ENCODE data around the gene ALK. TPM values are rescaled to one million over a fixed set of nuclear protein-coding genes. Genes with fewer than 3 reads are reported as not detected.

The ALK gene
- total and polyA plus RNA-seq, 10 of the 15 experiments (the other 5 are each of a cell fraction or from before 2014, with no cell fraction given) = 0.11 TPM; not detected in 9

- no peak for TF ChIP-seq E2F4 (IDR thresholded peaks at IDR 0.05; ENCODE audit: low read depth, low read length)
- TF ChIP-seq KAT2A (conservative IDR thresholded peaks at IDR 0.05; ENCODE audit: control insufficient read depth, low read depth, low read length) = no peak
- TF ChIP-seq E4F1 (IDR thresholded peaks at IDR 0.05; ENCODE audit: borderline replicate concordance, partially characterized antibody) = no peak
- TF ChIP-seq ZNF384 (IDR thresholded peaks at IDR 0.05; ENCODE audit: borderline replicate concordance, low read depth, low read length) = no peak
Observed at GRCh38 chr2:29433920-29434319, 487.5 kb downstream of the ALK start (continued).

- Histone ChIP-seq H3K36me3 (ENCODE audit: control insufficient read depth in 2 of 2, insufficient read depth in 2 of 2, low read length in 1 of 2) (no peaks in the 10 kb centered on the region), H3K9ac (ENCODE audit: control insufficient read depth, insufficient read depth, low read length) (no peak overlapping the region), H3K27me3 (replicated peaks in 1 of 2; ENCODE audit: control insufficient read depth in 2 of 2, insufficient read depth in 2 of 2, low read length in 1 of 2) (no peaks in the 10 kb centered on the region), H3K4me3 (no peak overlapping the region), H2AFZ (ENCODE audit: control insufficient read depth, low read depth, low read length) (no peak overlapping the region), H3K27ac (ENCODE audit: control insufficient read depth, insufficient read depth) (no peak overlapping the region), H3K9me3 (replicated peaks; ENCODE audit: control insufficient read depth, insufficient read depth, low read length) (no peaks in the 10 kb centered on the region), H3K4me1 (ENCODE audit: control insufficient read depth, insufficient read depth, low read length) (no peaks in the 10 kb centered on the region), H3K4me2 (ENCODE audit: control insufficient read depth, insufficient read depth) (no peak overlapping the region), H3K79me2 (ENCODE audit: control insufficient read depth, insufficient read depth, low read length) (no peaks in the 10 kb centered on the region), H4K20me1 (ENCODE audit: control insufficient read depth, insufficient read depth) (no peaks in the 10 kb centered on the region)
- BruUV-seq (replicated peaks) = no TSS peak
- ChIA-PET RAD21 (ENCODE audit: unreplicated experiment) (no interaction called here), SMC1A (ENCODE audit: uncharacterized antibody, unreplicated experiment) (interaction anchor here (0.7 kb wide), 1 partner anchor 595 kb away, joined by 3 read pairs; no protein-coding TSS in a partner anchor), CTCF (no interaction called here), POLR2A (no interaction called here)
- FAIRE-seq (no peak), DNase-seq (ENCODE audit: low read depth, low spot score) (no peak), ATAC-seq (no peak)
- WGBS (ENCODE audit: insufficient coverage, insufficient replicate concordance, low lambda C conversion rate, missing lambda C conversion rate) = 0% methylated on average over 2 of the region's 2 CpGs
- in situ Hi-C loops (cut with MboI) = no loop called here
- intact Hi-C loops (cut with micrococcal nuclease; ENCODE audit: unreplicated experiment) = no loop called here
- TF ChIP-seq KAT2A (conservative IDR thresholded peaks at IDR 0.05; ENCODE audit: control insufficient read depth, low read depth, low read length) (no peak), ZNF384 (IDR thresholded peaks at IDR 0.05; ENCODE audit: borderline replicate concordance, low read depth, low read length) (no peak), STAT1 (conservative IDR thresholded peaks at IDR 0.05) (no peak), NRF1 (conservative IDR thresholded peaks at IDR 0.05; ENCODE audit: low read depth, low read length) (no peak), ATF2 (IDR thresholded peaks at IDR 0.05; ENCODE audit: low read length) (no peak), KLF5 (IDR thresholded peaks at IDR 0.05; ENCODE audit: partially characterized antibody) (no peak), CHD1 (IDR thresholded peaks at IDR 0.05; ENCODE audit: low read depth, low read length) (no peak), SP1 (IDR thresholded peaks at IDR 0.05; ENCODE audit: low read depth, low read length) (no peak), BRCA1 (IDR thresholded peaks at IDR 0.05; ENCODE audit: low read depth, low read length) (no peak), CEBPZ (IDR thresholded peaks at IDR 0.05; ENCODE audit: low read depth, low read length) (no peak), ELK1 (IDR thresholded peaks at IDR 0.05; ENCODE audit: low read depth, low read length) (no peak)
Observed at GRCh38 chr2:29433128-29433527, 488.3 kb downstream of the ALK start.

Data from GM12878 (cell line).